Measurements from ENCODE around the gene TTLL8. TPM values are rescaled to one million over a fixed set of nuclear protein-coding genes. Genes with fewer than 3 reads are reported as not detected.

TTLL8 gene
- total RNA-seq, 1 experiment from 2014 or later: not detected

DNA sequence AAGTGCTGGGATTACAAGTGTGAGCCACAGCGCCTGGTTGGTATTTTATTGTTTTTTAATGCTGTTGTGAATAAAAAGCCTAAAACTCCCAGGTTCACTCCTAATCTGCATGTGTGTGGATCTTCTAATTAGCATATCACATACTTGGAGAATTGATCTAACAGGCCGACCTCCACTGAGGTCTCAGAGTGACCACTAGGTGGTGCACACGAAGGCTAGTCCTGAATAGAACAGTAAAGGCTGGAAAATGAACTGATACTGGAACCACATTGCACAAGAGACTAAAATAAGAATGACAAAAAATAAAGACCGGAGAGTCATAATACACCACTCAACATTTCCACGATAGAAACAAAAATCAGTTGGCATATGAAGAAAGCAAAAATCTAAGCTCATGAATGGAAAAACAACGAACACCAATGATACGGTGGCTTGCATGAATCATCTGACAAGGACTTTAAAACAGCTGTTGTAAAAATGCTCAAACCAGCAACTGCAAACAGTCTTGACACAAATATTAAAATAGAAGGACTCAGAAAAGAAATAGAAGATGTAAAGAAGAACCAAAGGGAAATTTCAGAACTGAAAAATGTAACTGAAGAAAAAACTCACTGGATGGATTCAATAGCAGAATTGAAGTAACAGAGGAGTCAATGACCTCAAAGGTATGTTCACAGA, 78.4 kb downstream of the TTLL8 start:
- H3K9me3 ChIP-seq (ENCODE audit: low read length): no peaks in the 10 kb centered on the region; the same call in 1 of the 2 replicates
- no peak overlapping the region for H3K27ac ChIP-seq (ENCODE audit: low read length)
- no peak overlapping the region for H2AFZ ChIP-seq (ENCODE audit: low read length)
- H3K27me3 ChIP-seq (ENCODE audit: low read length): no peaks in the 10 kb centered on the region
- no peak overlapping the region for H3K4me3 ChIP-seq (ENCODE audit: low read length)
- no peak overlapping the region for H3K4me2 ChIP-seq (ENCODE audit: low read depth, low read length, poor library complexity, severe bottlenecking)
- peak; percentile 77 for DNase-seq
- H4K20me1 ChIP-seq (ENCODE audit: insufficient read depth, low read depth, low read length): no peaks in the 10 kb centered on the region
- H3K36me3 ChIP-seq (ENCODE audit: insufficient read depth, low read length): no peaks in the 10 kb centered on the region
- no peak overlapping the region for H3K9ac ChIP-seq (ENCODE audit: low read length)
- H3K4me1 ChIP-seq (ENCODE audit: low read length): peaks cover 16% of the 10 kb centered on the region
- no peaks in the 10 kb centered on the region for H3K9me2 ChIP-seq (replicated peaks; ENCODE audit: insufficient read depth, low read length)
- H3K79me2 ChIP-seq (ENCODE audit: low read length): no peaks in the 10 kb centered on the region

DNA sequence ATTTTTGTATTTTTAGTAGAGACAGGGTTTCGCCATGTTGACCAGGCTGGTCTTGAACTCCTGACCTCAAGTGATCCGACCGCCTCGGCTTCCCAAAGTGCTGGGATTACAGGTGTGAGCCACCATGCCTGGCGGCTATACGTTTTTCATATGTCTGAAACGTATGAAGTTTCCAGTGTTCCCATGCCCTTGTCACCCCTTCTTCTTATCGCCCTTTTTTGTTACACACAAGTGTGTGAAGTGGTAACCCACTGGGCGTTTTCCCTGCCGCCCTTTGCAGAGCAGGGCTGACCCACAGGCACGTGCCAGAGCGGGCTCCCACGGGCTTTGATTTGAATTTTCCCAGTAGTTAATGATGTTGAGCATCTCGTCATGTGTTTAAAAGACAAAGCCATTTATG, 80.5 kb downstream of the TTLL8 start:
- Histone ChIP-seq H2AFZ (ENCODE audit: low read length) (no peak overlapping the region), H3K27me3 (ENCODE audit: low read length) (no peaks in the 10 kb centered on the region), H3K79me2 (ENCODE audit: low read length) (no peaks in the 10 kb centered on the region), H3K4me1 (ENCODE audit: low read length) (peaks cover 16% of the 10 kb centered on the region), H3K9me2 (replicated peaks; ENCODE audit: insufficient read depth, low read length) (no peaks in the 10 kb centered on the region), H3K9ac (ENCODE audit: low read length) (no peak overlapping the region), H3K36me3 (ENCODE audit: insufficient read depth, low read length) (no peaks in the 10 kb centered on the region), H3K27ac (ENCODE audit: low read length) (no peak overlapping the region), H3K4me2 (ENCODE audit: low read depth, low read length, poor library complexity, severe bottlenecking) (no peak overlapping the region), H3K9me3 (ENCODE audit: low read length) (no peaks in the 10 kb centered on the region; the same call in 1 of the 2 replicates), H4K20me1 (ENCODE audit: insufficient read depth, low read depth, low read length) (no peaks in the 10 kb centered on the region), H3K4me3 (ENCODE audit: low read length) (no peak overlapping the region)
- DNase-seq: no peak

DNA sequence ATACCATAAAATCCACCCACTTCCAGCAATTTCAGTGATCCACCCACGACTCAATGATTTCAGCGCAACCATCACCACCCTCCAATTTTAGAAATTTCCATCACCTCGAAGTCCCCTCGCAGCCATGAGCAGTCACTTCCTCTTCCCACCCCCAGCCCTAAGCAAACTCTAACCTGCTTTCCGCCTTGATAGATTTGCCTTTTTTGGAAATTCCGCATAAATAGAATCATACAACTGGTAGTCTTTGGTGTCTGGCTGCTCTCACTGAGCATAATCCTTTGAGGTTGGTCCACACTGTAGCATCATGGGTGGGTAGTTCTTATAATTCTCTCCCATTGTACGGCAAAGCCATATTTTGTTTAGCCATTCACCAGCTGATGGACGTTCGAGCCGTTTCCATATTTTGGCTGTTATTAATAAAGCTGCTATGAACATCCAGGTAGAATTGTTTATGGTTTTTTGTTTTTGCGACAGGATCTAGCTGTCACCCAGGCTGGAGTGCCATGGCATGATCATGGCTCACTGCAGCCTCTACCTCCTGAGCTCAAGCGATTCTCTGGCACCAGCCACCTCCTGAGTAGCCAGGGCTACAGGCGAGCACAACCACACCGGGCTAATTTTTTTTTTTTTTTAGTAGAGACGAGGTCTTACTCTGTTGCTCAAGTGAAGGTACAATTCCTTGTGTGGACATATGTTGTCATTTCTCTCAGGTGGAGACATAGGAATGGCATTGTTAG, 81.5 kb downstream of the TTLL8 start:
- Histone ChIP-seq H3K4me2 (ENCODE audit: low read depth, low read length, poor library complexity, severe bottlenecking) (no peak overlapping the region), H3K4me3 (ENCODE audit: low read length) (no peak overlapping the region), H3K9me2 (replicated peaks; ENCODE audit: insufficient read depth, low read length) (no peaks in the 10 kb centered on the region), H3K4me1 (ENCODE audit: low read length) (peaks cover 19% of the 10 kb centered on the region), H2AFZ (ENCODE audit: low read length) (no peak overlapping the region), H3K79me2 (ENCODE audit: low read length) (no peaks in the 10 kb centered on the region), H3K9me3 (ENCODE audit: low read length) (no peaks in the 10 kb centered on the region; the same call in 1 of the 2 replicates), H3K27me3 (ENCODE audit: low read length) (no peaks in the 10 kb centered on the region), H3K27ac (ENCODE audit: low read length) (no peak overlapping the region), H3K9ac (ENCODE audit: low read length) (no peak overlapping the region), H4K20me1 (ENCODE audit: insufficient read depth, low read depth, low read length) (no peaks in the 10 kb centered on the region), H3K36me3 (ENCODE audit: insufficient read depth, low read length) (no peaks in the 10 kb centered on the region)
- DNase-seq: peak; percentile 72

DNA sequence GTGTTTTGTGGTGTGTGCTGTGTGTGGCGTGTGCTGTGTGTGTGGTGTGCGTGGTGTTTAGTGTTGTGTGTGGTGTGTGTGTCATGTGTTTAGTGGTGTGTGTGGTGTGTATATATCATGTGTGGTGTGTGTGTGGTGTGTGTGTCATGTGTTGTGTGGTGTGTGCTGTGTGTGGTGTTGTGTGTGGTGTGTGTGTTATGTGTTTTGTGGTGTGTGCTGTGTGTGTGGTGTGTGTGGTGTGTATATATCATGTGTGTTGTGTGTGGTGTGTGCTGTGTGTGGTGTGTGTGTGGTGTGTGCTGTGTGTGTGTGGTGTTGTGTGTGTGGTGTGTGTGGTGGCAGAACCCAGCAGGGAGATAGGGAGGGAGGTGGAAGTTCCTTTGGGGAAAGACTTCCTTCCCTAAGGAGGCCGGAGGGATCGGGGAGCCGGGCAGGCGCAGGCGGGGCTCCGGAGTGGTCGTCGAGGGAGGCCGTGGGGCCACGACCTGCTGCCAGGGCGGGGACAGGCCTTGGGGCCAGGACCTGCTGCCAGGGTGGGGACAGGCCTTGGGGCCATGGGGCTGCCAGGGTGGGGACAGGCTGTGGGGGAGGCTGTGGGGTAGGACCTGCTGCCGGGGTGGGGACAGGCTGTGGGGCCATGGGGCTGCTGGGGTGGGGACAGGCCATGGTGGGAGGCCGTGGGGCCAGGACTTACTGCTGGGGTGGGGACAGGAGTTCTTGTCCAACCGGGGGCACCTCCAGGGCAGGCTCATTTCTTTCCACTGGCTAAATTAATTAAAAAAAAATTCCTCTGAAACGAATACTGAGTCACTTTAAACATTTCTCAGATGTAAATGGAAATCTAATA, 82.3 kb downstream of the TTLL8 start:
- Histone ChIP-seq H3K9me3 (ENCODE audit: low read length) (no peaks in the 10 kb centered on the region; the same call in 1 of the 2 replicates), H2AFZ (ENCODE audit: low read length) (no peak overlapping the region), H3K27me3 (ENCODE audit: low read length) (no peaks in the 10 kb centered on the region), H4K20me1 (ENCODE audit: insufficient read depth, low read depth, low read length) (no peaks in the 10 kb centered on the region), H3K9ac (ENCODE audit: low read length) (no peak overlapping the region), H3K4me3 (ENCODE audit: low read length) (no peak overlapping the region), H3K79me2 (ENCODE audit: low read length) (no peaks in the 10 kb centered on the region), H3K36me3 (ENCODE audit: insufficient read depth, low read length) (no peaks in the 10 kb centered on the region), H3K27ac (ENCODE audit: low read length) (no peak overlapping the region), H3K9me2 (replicated peaks; ENCODE audit: insufficient read depth, low read length) (no peaks in the 10 kb centered on the region), H3K4me1 (ENCODE audit: low read length) (peaks cover 28% of the 10 kb centered on the region), H3K4me2 (ENCODE audit: low read depth, low read length, poor library complexity, severe bottlenecking) (no peak overlapping the region)
- no peak for DNase-seq

DNA sequence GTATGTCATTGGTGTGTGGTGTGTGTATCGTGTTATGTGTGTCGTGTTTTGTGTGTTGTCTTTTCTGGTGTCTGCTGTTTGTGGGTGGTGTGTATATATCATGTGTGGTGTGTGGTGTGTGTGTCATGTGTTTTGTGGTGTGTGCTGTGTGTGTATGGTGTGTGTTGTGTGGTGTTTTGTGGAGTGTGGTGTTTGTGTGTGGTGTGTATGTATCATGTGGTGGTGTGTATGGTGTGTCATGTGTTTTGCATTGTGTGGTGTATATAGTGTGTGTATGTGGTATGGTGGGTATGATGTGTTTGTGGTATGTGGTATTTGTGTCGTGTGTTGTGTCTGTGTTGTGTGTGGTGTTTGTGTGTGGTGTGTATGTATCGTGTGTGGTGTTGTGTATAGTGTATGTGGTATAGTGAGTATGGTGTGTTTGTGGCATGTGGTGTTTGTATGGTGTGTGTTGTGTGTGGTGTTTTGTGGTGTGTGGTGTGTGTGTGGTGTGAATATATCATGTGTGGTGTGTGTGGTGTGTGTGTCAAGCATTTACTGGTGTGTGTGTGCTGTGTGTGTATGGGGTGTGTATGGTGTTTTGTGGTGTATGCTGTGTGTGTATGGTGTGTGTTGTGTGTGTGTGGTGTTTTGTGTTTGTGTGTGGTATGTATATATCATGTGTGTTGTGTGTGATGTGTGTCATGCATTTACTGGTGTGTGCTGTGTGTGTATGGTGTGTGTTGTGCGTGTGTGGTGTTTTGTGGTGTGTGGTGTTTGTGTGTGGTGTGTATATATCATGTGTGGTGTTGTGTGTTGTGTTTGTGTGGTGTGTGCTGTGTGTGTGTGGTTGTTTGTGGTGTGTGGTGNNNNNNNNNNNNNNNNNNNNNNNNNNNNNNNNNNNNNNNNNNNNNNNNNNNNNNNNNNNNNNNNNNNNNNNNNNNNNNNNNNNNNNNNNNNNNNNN, 84.8 kb downstream of the TTLL8 start:
- Histone ChIP-seq H3K4me2 (ENCODE audit: low read depth, low read length, poor library complexity, severe bottlenecking) (no peak overlapping the region), H3K9me2 (replicated peaks; ENCODE audit: insufficient read depth, low read length) (no peaks in the 10 kb centered on the region), H3K79me2 (ENCODE audit: low read length) (no peaks in the 10 kb centered on the region), H3K4me1 (ENCODE audit: low read length) (peaks cover 33% of the 10 kb centered on the region), H3K4me3 (ENCODE audit: low read length) (no peak overlapping the region), H3K36me3 (ENCODE audit: insufficient read depth, low read length) (no peaks in the 10 kb centered on the region), H3K27ac (ENCODE audit: low read length) (no peak overlapping the region), H3K9me3 (ENCODE audit: low read length) (no peaks in the 10 kb centered on the region), H3K27me3 (ENCODE audit: low read length) (no peaks in the 10 kb centered on the region), H3K9ac (ENCODE audit: low read length) (no peak overlapping the region), H4K20me1 (ENCODE audit: insufficient read depth, low read depth, low read length) (no peaks in the 10 kb centered on the region), H2AFZ (ENCODE audit: low read length) (no peak overlapping the region)
- no peak for DNase-seq

DNA sequence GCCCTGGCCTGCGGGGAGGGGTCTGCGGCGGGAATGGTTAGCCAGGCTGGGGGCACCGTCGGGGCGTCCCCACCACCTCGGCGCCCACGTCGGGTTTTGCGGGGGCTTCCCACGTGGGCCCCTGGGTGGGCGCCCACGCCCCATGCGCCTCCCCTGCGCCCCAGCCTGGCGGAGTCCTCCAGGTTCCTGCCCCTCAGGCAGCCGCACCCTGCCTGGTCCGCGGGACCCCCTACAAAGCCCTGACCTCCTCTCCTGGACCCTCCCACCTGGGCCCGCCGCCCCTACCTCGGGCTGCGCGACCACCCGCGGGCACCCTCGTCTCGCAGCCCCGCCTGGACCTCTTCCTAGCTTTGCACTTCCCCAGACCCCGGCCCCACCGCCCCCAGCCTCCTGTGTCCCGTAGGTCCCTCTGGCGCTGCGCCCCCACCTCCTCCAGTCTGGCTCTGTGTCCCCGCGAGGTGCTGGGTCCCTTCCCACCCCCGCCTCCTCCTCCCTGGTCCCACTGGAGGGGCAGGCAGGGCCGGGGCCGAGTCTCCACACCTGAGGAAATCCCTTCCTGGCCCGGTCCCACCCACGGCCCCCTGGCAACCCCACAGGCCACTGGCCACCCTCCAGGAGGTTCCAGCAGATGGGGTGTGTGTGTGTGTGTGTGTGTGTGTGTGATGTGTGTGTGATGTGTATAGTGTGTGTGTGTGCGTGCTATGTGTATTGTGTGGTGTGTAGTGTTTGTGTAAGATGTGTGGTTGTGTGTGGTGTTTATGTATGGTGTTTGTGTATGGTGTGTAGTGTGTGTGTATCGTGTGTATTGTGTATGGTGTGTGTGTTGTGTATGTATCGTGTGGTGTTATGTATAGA, 85.7 kb downstream of the TTLL8 start:
- H3K9me2 ChIP-seq (replicated peaks; ENCODE audit: insufficient read depth, low read length): no peaks in the 10 kb centered on the region
- H3K36me3 ChIP-seq (ENCODE audit: insufficient read depth, low read length): no peaks in the 10 kb centered on the region
- H3K4me2 ChIP-seq (ENCODE audit: low read depth, low read length, poor library complexity, severe bottlenecking): peak overlapping the region; percentile 82
- H3K9me3 ChIP-seq (ENCODE audit: low read length): no peaks in the 10 kb centered on the region
- no peaks in the 10 kb centered on the region for H3K27me3 ChIP-seq (ENCODE audit: low read length)
- H2AFZ ChIP-seq (ENCODE audit: low read length): no peak overlapping the region
- no peak for DNase-seq
- H3K79me2 ChIP-seq (ENCODE audit: low read length): no peaks in the 10 kb centered on the region
- no peak overlapping the region for H3K27ac ChIP-seq (ENCODE audit: low read length)
- peaks cover 7% of the 10 kb centered on the region; the same call in 1 of the 2 replicates for H4K20me1 ChIP-seq (ENCODE audit: insufficient read depth, low read depth, low read length)
- no peak overlapping the region for H3K9ac ChIP-seq (ENCODE audit: low read length)
- H3K4me3 ChIP-seq (ENCODE audit: low read length): no peak overlapping the region; the same call in 1 of the 2 replicates
- H3K4me1 ChIP-seq (ENCODE audit: low read length): peaks cover 32% of the 10 kb centered on the region

Measured in Karpas-422 (cell line).